Bone marrow (tissue), 2 donors: ENCODE measurements around the gene DDHD1.
"Not testable (repeated sequence)": the region's sequence is repeated elsewhere in the genome, so short reads cannot be mapped to it uniquely, and the experiment has no call there.

Source experiments
- DNase-seq, 2 donors: peaks; one replicate each; lab custom pipeline; 2025; lab: John Stamatoyannopoulos, UW

DDHD1 gene

DNA sequence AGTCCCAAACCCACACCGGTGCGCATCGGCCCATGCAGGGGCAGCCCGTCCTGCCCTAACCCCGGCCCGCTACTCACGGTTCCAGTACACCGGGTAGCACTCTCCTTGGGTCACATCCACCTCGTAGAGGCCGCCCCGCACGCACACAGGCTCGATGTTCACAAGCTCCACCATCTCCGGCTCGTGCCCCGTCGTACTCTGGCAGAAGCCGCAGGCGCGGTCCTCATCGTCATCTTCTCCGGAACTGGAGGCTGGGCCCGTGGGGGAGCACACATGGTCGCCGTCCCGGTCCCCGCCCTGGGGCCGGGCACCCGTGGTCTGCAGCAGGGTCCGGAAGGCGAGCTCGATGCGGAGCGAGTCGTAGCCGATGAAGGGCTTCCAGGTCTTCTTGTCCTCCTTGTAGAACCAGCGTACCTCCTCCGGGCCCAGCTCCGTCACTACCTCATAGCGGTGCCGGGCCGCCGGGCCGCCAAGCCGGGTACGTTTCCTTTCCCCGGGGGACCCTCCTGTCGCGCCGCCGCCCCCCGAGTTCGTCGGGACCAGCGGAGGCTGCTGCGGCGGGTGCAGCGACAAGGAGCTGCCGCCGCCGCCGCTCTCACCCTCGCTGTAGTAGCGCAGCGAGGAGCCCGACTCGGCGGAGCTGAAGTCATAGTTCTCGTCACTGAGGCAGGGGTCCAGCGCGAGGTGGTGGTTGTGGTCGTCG lies 788 bp downstream of the DDHD1 start:
- DNase-seq: peak; percentile 24 to 70

DNA sequence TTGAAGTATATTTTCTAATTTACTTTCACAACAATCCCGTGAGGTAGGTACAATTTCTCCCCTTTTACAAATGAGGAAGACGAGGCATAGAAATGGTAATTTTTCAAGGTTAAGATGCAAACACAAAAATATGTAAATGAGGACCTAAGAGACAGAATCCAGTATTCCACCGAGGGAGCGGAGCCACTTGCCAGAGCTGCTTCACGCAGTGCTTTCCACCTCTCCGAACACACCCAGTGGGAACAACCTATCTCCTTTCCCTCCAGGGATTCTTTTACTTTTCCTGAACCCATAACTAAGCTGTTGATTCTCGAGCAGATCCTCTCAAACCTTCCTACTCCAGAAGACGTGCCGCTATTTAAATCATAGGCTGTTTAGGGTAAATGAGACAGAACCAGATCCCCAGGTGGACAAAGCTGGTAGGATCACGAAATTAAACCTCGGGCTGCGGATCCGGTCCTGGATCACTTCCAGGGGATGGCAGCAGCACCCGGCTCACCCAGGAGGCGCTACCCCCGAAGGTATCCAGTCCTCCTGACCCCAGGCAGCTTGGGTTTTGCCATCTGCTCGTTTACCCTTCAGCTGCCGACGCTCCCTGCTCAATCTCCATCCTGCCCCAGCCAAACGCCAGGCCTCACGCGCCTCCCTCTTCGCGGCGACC lies 1.5 kb downstream of the DDHD1 start:
- DNase-seq: peak; percentile 21 to 43

DNA sequence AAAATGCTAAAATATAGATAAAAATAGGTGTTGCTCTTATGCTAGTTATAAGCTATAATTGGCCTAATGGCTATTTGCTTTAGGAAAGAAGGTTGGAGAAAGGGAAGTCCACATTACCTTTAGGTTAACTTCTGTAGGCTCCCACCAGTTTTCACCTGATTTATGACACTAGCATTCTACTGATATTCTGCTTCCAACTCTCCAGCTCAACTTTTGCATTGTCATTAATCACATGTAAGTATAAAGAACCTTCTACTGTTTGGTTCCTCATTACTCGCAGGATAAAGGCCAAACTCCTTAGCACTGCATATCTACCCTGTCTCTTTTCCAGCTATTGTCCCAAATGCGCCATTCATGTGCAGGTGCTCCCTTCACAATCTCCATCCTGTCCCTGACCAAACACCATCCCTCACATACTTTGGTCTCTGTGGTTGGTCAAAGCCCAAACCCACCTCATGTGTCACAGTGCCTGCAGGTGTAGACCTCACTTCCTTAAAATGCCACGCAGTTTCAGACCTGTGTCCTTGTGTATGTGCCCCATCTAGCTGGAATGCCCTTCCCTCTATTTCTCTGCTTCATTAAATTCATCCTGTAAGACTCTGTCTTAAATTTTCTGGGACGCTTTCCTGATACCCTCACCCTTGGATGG lies 3.3 kb downstream of the DDHD1 start:
- DNase-seq: no peak

DNA sequence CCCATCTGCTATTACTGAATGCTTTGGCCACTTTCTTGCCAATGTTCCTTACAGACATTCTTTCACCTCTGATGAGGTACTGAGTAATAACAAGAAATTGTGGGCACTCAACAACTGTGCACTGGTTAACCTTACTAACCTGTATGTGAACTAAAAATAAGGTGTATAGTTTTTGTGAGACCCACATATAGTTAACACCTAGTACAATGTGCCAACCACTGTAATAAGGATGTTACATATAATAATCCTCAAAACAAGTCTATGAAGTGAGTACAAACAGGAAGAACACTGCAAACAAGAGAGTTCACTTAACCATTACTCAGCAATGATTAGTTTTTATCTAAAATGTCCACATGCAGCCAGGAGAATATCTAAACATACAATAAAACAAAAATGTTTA lies 4.5 kb downstream of the DDHD1 start:
- no peak for DNase-seq

DNA sequence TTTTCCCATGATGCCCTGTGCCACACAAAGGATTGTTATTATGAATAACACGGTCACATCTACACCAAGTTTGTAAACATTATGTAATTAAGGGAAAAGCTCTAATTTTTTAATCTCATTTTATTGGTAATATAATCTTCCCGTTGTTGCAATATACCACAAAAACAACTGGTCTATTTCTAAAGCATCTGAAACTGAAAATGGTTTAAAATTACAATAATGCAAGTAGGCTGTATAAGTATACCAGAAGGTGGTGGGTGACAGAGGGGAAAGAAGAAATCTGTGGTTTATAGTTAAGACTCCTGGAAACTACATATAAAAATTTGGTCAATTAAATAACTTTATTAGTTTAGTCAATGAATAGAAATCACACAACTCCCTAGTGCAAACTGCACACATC lies 5.2 kb downstream of the DDHD1 start:
- DNase-seq: no peak

DNA sequence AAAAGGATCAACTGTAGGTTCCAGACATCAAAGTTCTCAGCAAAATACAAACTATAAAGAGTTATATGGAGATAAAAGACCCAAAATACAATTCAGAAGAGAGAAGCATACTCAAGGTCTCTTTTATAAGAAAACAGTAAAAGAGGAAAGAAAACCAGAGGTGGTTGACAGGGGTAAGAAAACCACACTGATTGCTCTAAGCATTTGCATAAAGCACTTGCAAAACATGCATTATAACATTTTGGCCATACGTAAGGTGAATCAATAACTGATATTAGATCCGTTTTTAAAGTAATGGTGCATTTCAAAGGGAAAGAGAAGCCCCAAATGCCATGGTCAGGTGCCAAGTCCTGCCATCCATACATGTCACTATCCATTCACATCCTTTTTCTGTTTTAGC lies 5.9 kb downstream of the DDHD1 start:
- DNase-seq: no peak

DNA sequence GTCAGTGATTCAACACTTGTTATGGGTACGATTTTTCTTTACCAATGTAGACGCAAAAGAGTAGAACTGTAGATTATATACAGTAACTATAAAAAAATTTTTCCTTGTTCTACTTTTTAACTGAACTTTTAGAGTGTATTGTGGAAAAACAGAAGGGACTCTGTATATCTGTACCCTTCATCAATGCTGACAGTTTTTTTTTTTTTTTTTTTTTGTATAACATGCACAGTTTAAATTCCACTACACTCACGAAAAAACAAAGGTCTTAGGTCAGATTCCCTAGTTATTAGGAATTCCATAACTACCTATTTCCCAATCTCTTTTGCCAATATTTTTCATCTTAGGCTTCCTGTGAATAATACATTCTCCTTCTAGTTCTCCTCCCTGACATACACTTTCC lies 6.4 kb downstream of the DDHD1 start:
- DNase-seq: no peak

DNA sequence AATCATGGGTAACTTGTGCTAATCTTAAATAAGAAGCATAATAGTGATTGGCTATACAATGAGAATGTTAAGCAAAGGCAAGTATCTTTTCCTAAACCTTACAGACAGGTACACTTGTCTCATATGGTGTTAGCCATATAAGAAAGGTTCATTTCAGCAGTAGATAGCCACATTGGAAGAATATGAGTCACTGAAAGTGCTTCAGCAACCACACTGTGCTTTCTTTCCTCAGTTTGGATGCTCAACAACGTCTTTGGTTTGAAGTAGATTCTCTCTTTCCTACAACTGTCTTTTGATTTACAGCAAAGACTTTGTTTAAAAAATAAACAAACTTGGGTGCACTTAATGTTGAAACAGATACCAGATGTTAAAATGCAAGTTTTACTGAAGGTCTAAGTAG lies 8.9 kb downstream of the DDHD1 start:
- no peak for DNase-seq

DNA sequence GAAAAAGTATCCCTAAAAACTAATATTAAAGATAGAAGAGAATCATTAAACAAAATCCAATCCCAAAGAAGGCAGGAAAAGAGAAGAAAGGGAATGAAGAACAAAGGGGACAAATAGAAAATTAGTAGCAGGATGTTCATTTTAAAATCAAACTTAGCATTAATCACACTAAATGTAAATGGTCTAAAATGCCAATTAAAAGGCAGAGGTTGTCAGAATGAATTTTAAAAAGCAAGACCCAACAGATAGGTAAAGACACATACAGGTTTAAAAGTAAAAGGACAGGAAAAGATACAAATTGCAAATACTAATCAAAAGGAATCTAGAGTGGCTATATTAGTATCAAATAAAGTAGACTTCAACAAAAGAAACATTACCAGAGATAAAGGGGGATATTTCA lies 12.5 kb downstream of the DDHD1 start:
- no peak for DNase-seq

DNA sequence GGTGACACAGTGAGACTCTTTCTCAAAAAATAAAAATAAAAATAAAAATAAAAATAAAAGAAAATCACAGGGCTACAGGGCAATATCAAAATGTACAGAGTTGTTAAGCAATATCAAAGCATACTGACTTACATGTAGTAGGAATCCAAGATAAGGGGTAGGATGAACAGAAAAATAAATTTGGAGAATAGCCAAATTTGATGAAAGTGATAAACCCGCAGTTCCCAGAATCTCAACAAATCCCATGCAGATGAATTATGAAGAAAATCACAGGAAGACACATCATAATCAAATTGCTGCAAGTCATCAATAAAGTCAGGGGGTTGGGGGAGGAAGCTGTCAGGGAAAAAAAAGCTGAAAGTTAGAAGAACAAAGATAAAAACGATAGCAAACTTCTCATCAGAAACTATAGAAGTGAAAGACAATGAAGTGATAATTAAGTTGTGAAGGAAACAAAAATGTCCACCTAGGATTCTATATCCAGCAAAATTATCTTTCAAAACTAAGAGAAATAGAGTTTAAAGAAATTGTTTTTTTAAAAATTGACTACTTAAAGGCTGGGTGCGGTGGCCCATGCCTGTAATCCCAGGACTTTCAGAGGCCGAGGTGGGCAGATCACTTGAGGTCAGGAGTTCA lies 15.4 kb downstream of the DDHD1 start:
- DNase-seq: no peak

DNA sequence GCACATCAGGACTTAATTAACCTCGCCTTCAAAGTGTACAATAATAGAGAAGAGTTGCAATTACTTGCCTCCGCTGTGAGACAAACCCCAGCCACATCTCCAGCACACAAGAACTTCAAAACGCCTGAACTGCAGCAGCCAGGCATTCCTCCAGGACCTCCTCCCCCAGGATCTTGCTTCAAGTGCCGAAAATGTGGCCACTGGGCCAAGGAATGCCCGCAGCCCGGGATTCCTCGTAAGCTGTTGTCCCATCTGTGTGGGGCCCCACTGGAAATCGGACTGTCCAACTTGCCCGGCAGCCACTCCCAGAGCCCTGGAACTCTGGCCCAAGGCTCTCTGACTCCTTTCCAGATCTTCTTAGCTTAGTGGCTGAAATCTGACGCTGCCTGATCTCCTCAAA lies 22.6 kb downstream of the DDHD1 start:
- not testable (repeated sequence) for DNase-seq

DNA sequence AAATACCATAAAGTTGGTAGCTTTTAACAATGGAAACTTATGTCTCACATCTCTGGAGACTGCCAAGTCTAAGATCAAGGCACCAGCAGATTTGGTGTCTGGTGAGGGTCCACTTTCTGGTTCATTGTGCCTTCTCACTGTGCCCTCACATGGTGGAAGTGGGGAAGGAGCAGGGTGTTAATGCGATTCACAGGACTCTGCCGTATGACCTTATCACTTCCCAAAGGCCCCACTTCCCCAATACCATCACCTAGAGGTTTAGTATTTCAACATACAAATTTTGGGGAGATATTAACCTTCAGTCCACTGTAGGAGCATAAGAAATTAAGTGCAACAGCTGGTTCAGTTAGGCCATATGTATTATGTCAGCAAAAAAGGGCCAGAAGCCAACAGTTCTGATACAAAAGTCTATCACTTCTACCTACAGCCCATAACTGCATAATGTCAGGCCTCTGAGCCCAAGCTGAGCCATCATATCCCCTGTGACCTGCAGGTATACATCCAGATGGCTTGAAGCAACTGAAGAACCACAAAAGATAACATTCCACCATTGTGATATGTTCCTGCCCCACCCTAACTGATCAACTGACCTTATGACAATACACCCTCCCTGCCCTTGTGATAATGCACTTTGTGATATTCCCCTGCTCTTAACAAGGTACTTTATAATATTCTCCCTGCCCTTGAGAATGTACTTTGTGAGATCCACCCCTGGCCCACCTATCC lies 24.7 kb downstream of the DDHD1 start:
- no peak for DNase-seq

DNA sequence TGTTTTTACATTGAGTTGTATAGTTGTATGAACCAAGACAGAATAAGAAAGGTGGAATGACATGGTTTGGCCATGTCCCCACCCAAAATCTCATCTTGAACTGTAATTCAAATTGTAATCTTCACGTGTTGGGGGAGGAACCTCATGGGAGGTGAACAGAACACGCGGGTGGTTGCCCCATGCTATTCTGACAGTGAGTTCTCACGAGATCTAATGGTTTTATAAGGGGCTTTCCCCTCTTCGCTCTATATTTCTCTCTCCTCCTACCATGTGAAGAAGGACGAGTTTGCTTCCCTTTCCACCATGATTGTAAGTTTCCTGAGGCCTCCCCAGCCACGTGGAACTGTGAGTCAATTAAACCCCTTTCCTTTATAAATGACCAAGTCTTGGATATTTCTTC lies 25.3 kb downstream of the DDHD1 start:
- DNase-seq: no peak

DNA sequence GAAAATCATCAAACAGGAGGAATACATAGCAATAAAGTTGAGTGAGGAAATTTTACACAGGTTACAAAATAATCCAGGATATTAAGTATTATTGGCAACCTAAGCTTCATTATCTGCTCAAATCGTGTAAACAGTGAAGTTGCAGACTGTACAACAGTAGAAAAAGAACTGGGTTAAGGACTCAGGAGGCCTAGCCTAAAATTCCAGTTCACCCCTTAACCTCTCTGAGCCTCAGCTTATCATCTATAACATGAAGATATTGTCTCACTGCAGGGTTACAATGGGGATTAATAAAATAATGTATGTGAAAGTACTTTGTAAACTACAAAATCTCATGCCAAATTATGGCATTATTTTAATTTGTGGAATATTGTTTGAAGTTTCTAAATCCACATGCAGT lies 26.0 kb downstream of the DDHD1 start:
- DNase-seq: no peak

DNA sequence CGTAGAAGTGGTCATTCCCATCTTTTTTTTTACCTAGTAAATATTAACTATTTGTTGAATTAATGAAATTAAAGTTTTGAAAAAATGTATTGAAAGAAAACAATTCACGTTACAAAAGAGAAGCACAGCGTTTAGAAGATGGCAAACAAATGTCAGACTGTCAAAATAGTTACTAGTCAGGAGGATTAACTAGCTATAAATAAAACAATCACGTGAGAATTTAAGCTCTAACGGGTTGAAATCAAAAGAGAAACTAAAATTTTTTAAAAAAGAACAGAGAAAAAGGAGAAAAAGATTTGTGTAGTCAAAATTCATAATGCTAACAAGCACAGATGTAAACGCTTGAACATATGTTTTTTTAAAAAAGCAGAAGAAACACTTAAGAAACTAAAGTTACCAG lies 26.4 kb downstream of the DDHD1 start:
- peak in 1 of 2 donors; percentile 33 for DNase-seq

DNA sequence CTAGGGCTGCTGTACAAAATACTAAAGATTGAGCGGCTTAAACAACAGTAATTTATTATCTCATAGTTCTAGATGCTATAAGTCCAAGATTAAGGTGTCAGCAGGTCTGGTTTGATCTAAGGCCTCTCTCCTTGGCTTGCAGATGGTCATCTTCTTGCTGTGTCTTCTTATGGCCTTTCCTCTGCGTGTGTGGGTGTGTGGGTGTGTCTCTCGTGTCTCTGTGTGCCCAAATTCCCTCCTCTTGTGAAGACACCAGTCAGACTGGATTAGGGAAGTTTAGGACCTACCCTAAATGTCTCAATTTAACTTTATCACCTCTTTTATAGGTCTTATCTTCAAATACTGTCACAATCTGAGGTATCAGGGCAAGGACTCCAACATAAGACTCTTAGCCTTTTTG lies 28.3 kb downstream of the DDHD1 start:
- no peak for DNase-seq

DNA sequence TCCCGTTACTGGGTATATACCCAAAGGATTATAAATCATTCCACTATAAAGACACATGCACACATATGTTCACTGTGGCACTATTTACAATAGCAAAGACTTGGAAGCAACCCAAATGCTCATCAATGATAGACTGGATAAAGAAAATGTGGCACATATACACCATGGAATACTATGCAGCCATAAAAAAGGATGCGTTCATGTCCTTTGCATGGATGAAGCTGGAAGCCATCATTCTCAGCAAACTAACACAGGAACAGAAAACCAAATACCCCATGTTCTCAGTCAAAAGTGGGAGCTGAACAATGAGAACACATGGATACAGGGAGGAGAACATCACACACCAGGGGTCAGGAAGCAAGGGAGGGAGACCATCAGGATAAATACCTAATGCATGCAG lies 31.7 kb downstream of the DDHD1 start:
- DNase-seq: not testable (repeated sequence)

DNA sequence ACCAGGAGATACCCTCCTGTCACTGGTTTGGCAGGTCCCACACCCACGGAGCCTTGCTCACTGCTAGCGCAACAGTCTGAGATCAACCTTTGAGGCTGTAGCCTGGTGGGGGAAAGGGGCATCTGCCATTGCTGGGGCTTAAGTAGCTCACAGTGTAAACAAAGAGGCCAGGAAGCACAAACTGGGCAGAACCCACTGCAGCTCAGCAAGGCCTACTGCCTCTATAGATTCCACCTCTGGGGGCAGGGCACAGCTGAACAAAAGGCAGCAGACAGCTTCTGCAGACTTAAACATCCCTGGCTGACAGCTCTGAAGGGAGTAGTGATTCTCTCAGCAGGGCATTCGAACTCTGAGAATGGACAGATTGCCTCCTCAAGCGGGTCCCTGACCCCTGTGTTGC lies 35.6 kb downstream of the DDHD1 start:
- DNase-seq: not testable (repeated sequence)

DNA sequence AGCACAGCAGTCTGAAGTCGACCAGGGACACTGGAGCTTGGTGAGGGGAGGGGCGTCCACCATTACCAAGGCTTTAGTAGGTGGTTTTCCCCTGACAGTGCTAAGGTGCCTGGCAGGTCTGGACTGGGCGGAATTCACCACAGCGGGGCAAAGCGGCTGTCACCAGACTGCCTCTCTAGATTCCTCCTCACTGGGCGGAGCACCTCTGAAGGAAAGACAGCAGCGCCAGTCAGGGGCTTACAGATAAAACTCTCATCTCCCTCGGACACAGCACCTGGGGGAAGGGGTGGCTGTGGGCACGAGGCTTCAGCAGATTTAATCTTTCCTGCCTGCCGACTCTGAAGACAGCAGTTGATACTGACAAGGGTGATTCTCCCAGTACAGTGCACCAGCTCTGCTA lies 39.1 kb downstream of the DDHD1 start:
- DNase-seq: no peak

DNA sequence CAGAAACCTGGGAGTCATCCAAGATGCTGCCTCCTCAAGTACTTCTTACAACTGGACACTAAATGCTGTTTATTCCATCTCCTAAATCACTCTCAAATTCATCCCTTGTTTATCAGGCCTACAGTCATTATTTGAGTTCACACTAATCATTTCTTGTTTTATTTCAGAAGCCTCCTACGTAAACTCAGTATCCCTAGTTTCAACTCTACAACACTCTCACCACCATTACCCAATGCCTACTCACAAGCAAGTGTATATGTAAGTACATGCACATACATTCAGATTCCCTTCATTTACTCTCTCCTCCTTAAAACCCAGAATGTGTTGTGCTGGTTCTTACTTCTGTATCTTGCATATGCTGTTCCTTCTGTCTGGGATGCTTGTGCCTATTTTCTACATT lies 43.0 kb downstream of the DDHD1 start:
- DNase-seq: no peak

DNA sequence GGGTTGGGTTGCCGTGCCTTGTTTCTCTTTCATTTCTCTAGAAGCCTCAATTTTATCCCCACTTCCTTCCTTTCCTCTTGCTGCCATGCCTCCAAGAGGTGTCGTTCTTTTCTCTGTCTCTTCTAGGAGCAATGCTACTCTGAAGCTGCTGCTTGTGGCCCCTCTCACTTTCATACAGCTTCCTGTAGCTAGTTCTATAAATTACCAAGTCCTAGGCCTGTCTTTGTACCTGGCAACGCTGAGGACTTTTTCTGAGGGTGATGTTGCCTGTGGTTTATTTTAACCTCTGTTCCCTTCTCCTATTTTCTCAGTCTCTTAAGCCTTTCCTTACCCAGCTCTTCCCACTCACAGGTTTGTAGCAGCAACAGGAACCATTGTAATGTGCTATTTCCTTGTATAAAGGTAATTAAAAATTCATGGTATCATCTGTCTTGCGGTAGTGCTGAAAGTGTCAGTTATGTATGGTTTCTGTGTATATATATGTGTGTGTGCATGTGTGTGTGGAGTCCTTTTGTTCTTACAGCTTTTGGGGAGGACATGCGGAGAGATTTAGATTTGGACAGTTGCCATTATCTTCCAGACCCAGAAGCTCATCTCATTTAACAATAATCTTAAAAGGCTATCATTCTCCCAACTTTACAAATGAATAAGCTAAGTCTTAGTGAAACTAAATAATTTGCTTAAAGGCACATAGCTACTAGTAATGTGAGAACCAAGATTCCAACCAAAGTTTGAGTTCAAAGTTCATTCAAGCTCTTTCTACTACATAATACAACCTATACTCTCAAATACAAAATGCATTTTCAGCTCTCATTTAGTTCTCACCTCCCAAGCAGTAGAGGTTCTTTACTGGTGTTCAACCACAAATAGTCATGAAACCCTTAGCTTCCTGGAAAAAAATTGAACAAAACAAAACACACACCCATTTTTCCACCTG lies 43.8 kb downstream of the DDHD1 start:
- peak in 1 of 2 donors; percentile 93 for DNase-seq
